ENCODE data around the gene TAS2R4. TPM values are rescaled to one million over a fixed set of nuclear protein-coding genes. Genes with fewer than 3 reads are reported as not detected.

The TAS2R4 gene
- total RNA-seq, result 0.85 and 0.90 TPM in 2 replicates

DNA sequence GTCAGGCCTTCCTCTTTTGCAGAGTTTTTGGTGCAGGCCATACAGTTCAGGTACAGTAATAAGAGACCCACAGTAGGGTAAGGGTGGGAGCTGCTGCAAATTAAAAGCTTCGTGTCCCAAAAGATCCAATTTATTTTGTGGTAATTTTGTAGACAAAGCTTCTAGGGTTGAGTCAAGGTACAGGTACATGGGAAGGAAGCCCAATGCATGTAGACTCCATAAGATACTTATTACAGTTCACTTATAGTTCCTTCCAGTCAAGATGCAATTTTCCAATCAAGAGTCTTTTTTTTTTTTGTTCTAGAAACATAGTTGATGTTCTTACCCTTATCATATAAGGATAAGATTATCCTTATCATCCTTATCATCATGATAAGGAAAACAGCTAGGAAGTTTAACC lies at the start of gene TAS2R4:
TSS of gene TAS2R4 (plus strand) at position 301 of the 400 bp plus-strand sequence. CDS start 1,815 bp downstream, outside the sequence.

DNA sequence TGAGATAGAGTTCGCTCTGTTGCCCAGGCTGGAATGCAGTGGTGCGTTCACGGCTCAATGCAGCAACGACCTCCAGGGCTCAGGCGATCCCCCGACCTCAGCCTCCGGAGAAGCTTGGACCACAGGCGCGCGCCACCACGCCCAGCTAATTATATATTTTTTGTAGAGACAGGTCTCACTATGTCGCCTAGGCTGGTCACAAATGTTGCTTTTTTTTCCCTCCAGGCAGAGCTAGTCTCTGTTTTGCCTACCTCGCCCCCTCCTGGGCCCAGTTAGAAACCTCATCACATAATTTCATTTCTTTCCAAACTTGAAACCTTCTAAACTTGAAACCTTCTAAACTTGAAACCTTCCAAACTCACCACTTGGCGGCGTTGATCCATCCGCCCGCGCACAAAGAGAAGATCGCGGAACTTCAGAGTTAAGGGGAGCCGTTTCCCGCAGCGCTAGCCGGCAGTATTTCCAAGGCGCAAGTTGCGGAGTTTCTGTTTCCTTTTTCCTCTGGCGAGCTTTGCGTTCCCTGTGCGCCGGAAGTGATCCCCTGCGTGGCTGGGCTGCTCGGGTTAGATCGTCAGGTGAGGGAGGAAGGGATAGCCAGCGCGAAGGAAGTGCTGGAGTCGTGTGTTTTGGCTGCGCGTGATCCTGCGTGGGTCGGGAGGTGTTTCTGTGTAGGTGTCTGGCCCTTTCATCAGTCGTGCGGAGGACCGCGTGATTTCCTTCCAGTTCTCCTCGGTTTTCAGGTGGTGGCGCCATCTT lies 38.5 kb upstream of the TAS2R4 start, which contains the start of gene SSBP1:
TSS of gene SSBP1 (plus strand) at position 523 of the 756 bp plus-strand sequence. CDS start 809 bp downstream, outside the sequence.

GRCh38 chr7:141763797-141764196 lies 12.7 kb upstream of the TAS2R4 start, which contains the start of gene TAS2R3:
Gene TAS2R3 (plus strand): TSS chr7:141764097. CDS start chr7:141764159, 62 bp downstream.

DNA sequence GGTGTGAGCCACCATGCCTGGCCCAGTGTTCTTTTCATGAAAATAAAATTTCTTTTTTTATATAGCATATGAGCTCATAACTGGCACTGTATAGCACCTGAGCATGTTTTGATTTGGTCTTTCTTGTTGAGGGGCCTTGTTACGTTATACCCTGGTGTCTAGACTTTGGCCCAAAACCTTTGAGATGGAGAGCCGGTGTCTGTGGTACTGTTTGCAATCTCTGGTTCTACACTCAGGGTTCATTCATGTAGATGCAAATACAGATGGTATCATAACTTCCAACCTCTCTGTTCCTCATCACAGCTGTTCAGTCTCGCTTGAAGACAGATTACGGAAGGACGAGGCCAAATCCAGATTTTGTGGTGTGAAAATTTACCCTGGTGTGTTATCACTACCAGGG lies 13.4 kb downstream of the TAS2R4 start, which contains the start of gene TAS2R5:
TSS of gene TAS2R5 (plus strand) at position 301 of the 400 bp plus-strand sequence. CDS start 145 bp downstream, outside the sequence.

Other genes starting within 250 kb of the TAS2R4 start
- 20.8 and 21.5 TPM in 2 replicates for gene AGK, start 225.3 kb upstream of the TAS2R4 start, total RNA-seq
- gene DENND11, start 74.5 kb upstream of the TAS2R4 start, total RNA-seq, result 36.0 and 40.8 TPM in 2 replicates
- 0.09 TPM in 1 of 2 replicates, not detected in the other for gene WEE2, start 68.3 kb upstream of the TAS2R4 start, total RNA-seq
- gene SSBP1, start 38.3 kb upstream of the TAS2R4 start, total RNA-seq, result 181 and 257 TPM in 2 replicates
- 1.2 and 1.3 TPM in 2 replicates for gene TAS2R3, start 12.6 kb upstream of the TAS2R4 start, total RNA-seq
- 0.81 and 0.94 TPM in 2 replicates for gene TAS2R5, start 13.5 kb downstream of the TAS2R4 start, total RNA-seq
- not detected in 2 replicates for gene PRSS37, start 64.8 kb downstream of the TAS2R4 start, total RNA-seq
- gene OR9A4, start 139.7 kb downstream of the TAS2R4 start, total RNA-seq, result not detected in 2 replicates
- gene CLEC5A, start 170.3 kb downstream of the TAS2R4 start, total RNA-seq, result not detected in 2 replicates
- not detected in 2 replicates for gene TAS2R38, start 197.1 kb downstream of the TAS2R4 start, total RNA-seq
- gene MGAM, start 219.2 kb downstream of the TAS2R4 start, total RNA-seq, result under 0.01 and 0.09 TPM in 2 replicates